Brain microvascular endothelial cell (primary cell): ENCODE results near the gene NOTCH3.

Source experiments
- DNase-seq: peaks from one replicate; pipeline ENCODE4 v3.0.0-alpha.2; 2020
- H3K27ac ChIP-seq: fragments of 250-450 bp; sonication (Bioruptor Pico); 2 replicates; pipeline ENCODE4 v1.5.1; 2020; ENCODE audit warnings: mild to moderate bottlenecking, moderate library complexity
- H3K27me3 ChIP-seq: fragments of 250-450 bp; sonication (Bioruptor Pico); replicated peaks from 2 replicates; pipeline ENCODE4 v1.5.1; 2020; ENCODE audit warnings: mild to moderate bottlenecking
- H3K36me3 ChIP-seq: fragments of 250-450 bp; sonication (Bioruptor Pico); replicated peaks from 2 replicates; pipeline ENCODE4 v1.5.1; 2020; ENCODE audit warnings: mild to moderate bottlenecking
- H3K4me3 ChIP-seq: 2 replicates; pipeline ENCODE4 v1.5.1; 2011; ENCODE audit warnings: low read depth, mild to moderate bottlenecking, control low read depth, low read length, moderate library complexity
- in situ Hi-C: cut with HindIII; loops from 2 replicates; pipeline ENCODE4 v1.10.0; 2017; ENCODE audit warnings: low sequenced_read_pairs, low pct_ligation_motif_present
- TF ChIP-seq, protein P1 (sequence below): IDR thresholded peaks from 2 replicates; pipeline ENCODE4 v1.5.1; 2011; ENCODE audit warnings: low read depth, mild to moderate bottlenecking, moderate library complexity, low read length, control low read depth, inconsistent platforms; ENCODE audit errors: missing control alignments

The NOTCH3 gene

GRCh38 chr19:15142313-15142712, 58.5 kb downstream of the NOTCH3 start:
- H3K27ac ChIP-seq, result no peak overlapping the region

DNA sequence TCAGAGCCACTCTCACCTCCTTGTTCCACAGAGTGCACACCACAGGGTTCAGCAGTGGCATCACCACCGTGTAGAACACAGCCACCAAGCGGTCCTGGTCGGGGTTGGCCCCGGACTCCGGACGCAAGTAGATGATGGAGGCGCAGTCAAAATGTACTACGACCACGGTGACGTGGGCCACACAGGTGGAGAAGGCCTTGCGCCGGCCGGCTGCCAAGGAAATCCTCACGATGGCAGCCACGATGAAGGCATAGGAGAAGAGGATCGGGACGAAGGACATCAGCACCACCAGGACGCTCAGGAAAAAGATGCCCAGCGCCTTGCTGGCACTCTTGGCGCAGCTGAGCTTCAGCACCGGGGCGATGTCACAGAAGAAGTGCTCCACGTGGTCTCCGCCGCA, 59.7 kb downstream of the NOTCH3 start:
- no peaks in the 10 kb centered on the region for H3K27me3 ChIP-seq
- in situ Hi-C loops, result no loop called here
- H3K27ac ChIP-seq, result no peak overlapping the region
- no peaks in the 10 kb centered on the region for H3K36me3 ChIP-seq
- TF ChIP-seq, protein P1, sequence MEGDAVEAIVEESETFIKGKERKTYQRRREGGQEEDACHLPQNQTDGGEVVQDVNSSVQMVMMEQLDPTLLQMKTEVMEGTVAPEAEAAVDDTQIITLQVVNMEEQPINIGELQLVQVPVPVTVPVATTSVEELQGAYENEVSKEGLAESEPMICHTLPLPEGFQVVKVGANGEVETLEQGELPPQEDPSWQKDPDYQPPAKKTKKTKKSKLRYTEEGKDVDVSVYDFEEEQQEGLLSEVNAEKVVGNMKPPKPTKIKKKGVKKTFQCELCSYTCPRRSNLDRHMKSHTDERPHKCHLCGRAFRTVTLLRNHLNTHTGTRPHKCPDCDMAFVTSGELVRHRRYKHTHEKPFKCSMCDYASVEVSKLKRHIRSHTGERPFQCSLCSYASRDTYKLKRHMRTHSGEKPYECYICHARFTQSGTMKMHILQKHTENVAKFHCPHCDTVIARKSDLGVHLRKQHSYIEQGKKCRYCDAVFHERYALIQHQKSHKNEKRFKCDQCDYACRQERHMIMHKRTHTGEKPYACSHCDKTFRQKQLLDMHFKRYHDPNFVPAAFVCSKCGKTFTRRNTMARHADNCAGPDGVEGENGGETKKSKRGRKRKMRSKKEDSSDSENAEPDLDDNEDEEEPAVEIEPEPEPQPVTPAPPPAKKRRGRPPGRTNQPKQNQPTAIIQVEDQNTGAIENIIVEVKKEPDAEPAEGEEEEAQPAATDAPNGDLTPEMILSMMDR, result no peak
- H3K4me3 ChIP-seq, result no peak overlapping the region
- DNase-seq, result no peak

More at GRCh38 chr19:15142313-15142712, 58.5 kb downstream of the NOTCH3 start:
- Histone ChIP-seq H3K36me3 (no peaks in the 10 kb centered on the region), H3K4me3 (no peak overlapping the region), H3K27me3 (no peaks in the 10 kb centered on the region)
- in situ Hi-C loops, result no loop called here
- TF ChIP-seq, protein P1, result no peak
- no peak for DNase-seq

DNA sequence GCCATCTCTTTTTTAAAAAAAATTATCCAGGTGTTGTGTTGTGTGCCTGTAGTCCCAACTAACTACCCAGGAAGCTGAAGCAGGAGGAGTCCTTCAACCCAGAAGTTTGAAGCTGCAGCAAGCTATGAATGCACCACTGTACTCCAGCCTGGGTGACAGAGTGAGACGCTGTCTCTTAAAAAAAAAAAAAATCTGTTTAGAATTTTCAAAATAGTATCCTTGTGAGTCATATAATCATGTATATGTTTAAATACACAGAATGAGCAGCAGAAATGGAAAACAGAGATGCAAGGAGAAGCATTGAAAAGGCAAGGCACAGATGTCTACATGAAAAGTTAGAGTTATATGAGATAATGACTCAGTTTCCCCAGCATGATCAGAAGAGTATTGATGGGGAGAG, 62.4 kb downstream of the NOTCH3 start:
- no peak for DNase-seq
- Histone ChIP-seq H3K4me3 (no peak overlapping the region), H3K27ac (no peak overlapping the region), H3K27me3 (no peaks in the 10 kb centered on the region), H3K36me3 (no peaks in the 10 kb centered on the region)
- in situ Hi-C loops, result no loop called here
- TF ChIP-seq, protein P1, result no peak

GRCh38 chr19:15137777-15138176, 63.0 kb downstream of the NOTCH3 start:
- H3K36me3 ChIP-seq, result no peaks in the 10 kb centered on the region
- H3K27ac ChIP-seq, result no peak overlapping the region
- no peak for DNase-seq
- H3K4me3 ChIP-seq, result no peak overlapping the region
- H3K27me3 ChIP-seq, result no peaks in the 10 kb centered on the region
- in situ Hi-C loops, result no loop called here
- TF ChIP-seq, protein P1, result no peak

GRCh38 chr19:15136234-15136954, 64.4 kb downstream of the NOTCH3 start:
- in situ Hi-C loops, result no loop called here
- no peaks in the 10 kb centered on the region for H3K36me3 ChIP-seq
- DNase-seq, result peak; percentile 38

More at GRCh38 chr19:15136234-15136954, 64.4 kb downstream of the NOTCH3 start:
- Histone ChIP-seq H3K27me3 (no peaks in the 10 kb centered on the region), H3K27ac (no peak overlapping the region), H3K4me3 (no peak overlapping the region)
- TF ChIP-seq, protein P1, result no peak
